Esophagus (tissue), 2 donors: ENCODE measurements around the gene VAMP5. TPM values are rescaled to one million over a fixed set of nuclear protein-coding genes. Genes with fewer than 3 reads are reported as not detected.

Experiments
- H3K27ac ChIP-seq, 2 donors: one replicate each; pipeline ENCODE4 v1.5.1; 2013; ENCODE audit warnings: low read depth in 2 of 2, mild to moderate bottlenecking in 2 of 2, inconsistent platforms in 1 of 2, low read length in 1 of 2, moderate library complexity in 1 of 2
- H3K27me3 ChIP-seq, 2 donors: one replicate each; pipeline ENCODE4 v1.6.1; 2013; ENCODE audit warnings: low read length in 2 of 2, control low read depth in 1 of 2, mild to moderate bottlenecking in 1 of 2; ENCODE audit not compliant: insufficient read depth in 2 of 2, control insufficient read depth in 1 of 2
- H3K36me3 ChIP-seq, 2 donors: one replicate each; pipeline ENCODE4 v1.6.1; 2013; ENCODE audit warnings: low read length in 1 of 2; ENCODE audit not compliant: control insufficient read depth in 2 of 2, insufficient read depth in 2 of 2
- H3K4me1 ChIP-seq, 2 donors: one replicate each; pipeline ENCODE4 v1.6.1; 2013; ENCODE audit warnings: low read length in 1 of 2; ENCODE audit not compliant: control insufficient read depth in 2 of 2, insufficient read depth in 2 of 2
- H3K4me3 ChIP-seq, 2 donors: one replicate each; pipeline ENCODE4 v1.5.1; 2013; ENCODE audit warnings: low read length in 2 of 2, mild to moderate bottlenecking in 2 of 2, low read depth in 1 of 2, moderate library complexity in 1 of 2
- H3K9me3 ChIP-seq, 2 donors: one replicate each; pipeline ENCODE4 v1.6.1; 2013; ENCODE audit warnings: mild to moderate bottlenecking in 2 of 2, low read depth in 1 of 2, low read length in 1 of 2, moderate library complexity in 1 of 2; ENCODE audit not compliant: control insufficient read depth in 2 of 2, insufficient read depth in 1 of 2
- WGBS, 2 donors: extraction: QIAGEN DNeasy Blood & Tissue Kit; methylation state at CpG; one replicate each; pipeline ENCODE4 v1.1.7; 2013; 5-methylcytosine and 5-hydroxymethylcytosine counted together
- polyA plus RNA-seq, 2 donors: library from polyadenylated mRNA; stranded (reverse); fragments of 200-250 nt; gene quantifications; one replicate each; pipeline ENCODE4 v1.2.3, GENCODE V29; 2013
- donor health status: healthy with polysubstance abuse.
- donor health status: Bipolar disorder and iron deficiency.

The VAMP5 gene, protein sequence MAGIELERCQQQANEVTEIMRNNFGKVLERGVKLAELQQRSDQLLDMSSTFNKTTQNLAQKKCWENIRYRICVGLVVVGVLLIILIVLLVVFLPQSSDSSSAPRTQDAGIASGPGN
- 10 to 100 TPM; 19.5 to 39.6 TPM for polyA plus RNA-seq

DNA sequence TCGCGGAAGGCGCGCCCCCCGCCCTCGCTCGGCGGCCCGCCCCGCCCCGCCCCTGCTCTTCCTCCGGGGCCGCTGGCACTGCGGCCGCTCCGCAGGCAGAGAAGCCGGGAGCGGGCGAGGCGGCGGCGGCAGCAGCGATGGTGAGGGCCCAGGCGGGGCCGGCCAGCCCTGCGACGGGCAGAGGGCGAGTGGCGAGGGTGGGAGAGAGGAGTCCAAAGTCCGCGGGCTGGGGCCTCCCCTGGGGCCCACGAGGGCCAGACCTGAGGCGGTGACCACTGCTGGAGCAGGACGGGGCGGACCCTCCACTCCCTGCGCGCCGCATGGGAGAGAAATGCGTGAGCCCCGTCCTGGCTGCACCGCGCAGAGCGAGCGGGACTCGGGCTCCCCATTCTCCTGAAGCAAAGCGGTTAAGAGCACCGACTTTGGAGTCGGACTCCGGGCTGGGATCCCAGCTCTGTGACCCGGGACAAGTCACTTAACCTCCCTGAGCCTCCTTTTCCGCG is at the start of gene VAMP5:
Gene VAMP5 (plus strand): TSS at position 78 of the 503 bp plus-strand sequence. CDS start 60 bp downstream, at position 138.
- Histone ChIP-seq H3K9me3 (no peaks in the 10 kb centered on the region), H3K4me3 (peak within 1 kb of the TSS; percentile 53 to 55), H3K36me3 (peaks cover 6 to 7% of the 10 kb centered on the region in 2 donors), H3K27me3 (no peaks in the 10 kb centered on the region), H3K4me1 (peaks cover under 1 to 15% of the 10 kb centered on the region in 2 donors), H3K27ac (peak within 1 kb of the TSS; percentile 89 to 97)
- WGBS, 2 donors: 4 to 6% methylated on average over 48 to 52 of the region's 52 CpGs

DNA sequence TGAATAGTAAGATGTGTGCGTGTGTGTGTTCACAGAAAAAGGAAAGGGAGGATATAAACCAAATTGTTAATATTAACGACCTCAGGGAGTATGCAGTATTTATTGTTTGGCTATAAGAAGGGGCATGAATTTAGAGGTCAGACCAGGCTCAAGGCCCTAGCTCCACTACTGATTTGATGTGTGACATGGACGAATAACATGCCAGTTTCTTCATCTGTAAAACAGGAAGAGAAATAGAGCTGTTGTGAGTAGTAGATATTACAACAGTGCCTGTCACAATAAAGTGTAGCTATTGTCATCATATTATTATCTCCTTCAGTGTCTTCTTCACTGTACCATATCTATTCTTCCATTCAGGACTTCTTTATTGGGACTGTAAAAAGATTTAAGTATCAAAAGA is 49.4 kb upstream of the VAMP5 start:
- Histone ChIP-seq H3K4me1 (peaks cover 0 to 2% of the 10 kb centered on the region in 2 donors), H3K36me3 (no peaks in the 10 kb centered on the region), H3K4me3 (no peak overlapping the region), H3K27ac (no peak overlapping the region), H3K27me3 (no peaks in the 10 kb centered on the region), H3K9me3 (no peaks in the 10 kb centered on the region)
- 69 to 77% methylated on average over 3 of the region's 3 CpGs for WGBS, 2 donors

DNA sequence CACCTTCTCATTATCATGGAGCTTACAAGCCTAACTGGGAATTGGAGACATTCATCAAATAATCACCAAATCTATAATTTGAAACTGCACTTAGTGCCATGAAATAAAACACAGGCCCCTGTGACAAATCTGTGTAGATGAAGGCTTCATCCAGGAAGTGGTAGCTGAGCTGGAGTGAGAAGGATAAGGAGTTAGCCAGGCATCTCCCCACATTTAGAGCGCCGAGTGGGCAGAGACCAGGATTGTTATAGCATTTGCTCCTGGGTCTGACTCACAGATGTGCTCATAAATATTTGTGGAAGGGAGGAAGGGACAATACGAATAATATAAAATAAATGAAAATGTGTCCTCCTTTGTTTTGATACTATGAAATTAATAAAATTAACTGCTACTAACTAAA is 47.8 kb upstream of the VAMP5 start:
- no peaks in the 10 kb centered on the region for H3K4me1 ChIP-seq
- H3K36me3 ChIP-seq: peaks cover 0 to under 1% of the 10 kb centered on the region in 2 donors
- no peak overlapping the region for H3K27ac ChIP-seq
- H3K9me3 ChIP-seq: no peaks in the 10 kb centered on the region
- WGBS, 2 donors: 72 to 75% methylated on average over 3 of the region's 3 CpGs
- no peak overlapping the region for H3K4me3 ChIP-seq
- H3K27me3 ChIP-seq: no peaks in the 10 kb centered on the region

DNA sequence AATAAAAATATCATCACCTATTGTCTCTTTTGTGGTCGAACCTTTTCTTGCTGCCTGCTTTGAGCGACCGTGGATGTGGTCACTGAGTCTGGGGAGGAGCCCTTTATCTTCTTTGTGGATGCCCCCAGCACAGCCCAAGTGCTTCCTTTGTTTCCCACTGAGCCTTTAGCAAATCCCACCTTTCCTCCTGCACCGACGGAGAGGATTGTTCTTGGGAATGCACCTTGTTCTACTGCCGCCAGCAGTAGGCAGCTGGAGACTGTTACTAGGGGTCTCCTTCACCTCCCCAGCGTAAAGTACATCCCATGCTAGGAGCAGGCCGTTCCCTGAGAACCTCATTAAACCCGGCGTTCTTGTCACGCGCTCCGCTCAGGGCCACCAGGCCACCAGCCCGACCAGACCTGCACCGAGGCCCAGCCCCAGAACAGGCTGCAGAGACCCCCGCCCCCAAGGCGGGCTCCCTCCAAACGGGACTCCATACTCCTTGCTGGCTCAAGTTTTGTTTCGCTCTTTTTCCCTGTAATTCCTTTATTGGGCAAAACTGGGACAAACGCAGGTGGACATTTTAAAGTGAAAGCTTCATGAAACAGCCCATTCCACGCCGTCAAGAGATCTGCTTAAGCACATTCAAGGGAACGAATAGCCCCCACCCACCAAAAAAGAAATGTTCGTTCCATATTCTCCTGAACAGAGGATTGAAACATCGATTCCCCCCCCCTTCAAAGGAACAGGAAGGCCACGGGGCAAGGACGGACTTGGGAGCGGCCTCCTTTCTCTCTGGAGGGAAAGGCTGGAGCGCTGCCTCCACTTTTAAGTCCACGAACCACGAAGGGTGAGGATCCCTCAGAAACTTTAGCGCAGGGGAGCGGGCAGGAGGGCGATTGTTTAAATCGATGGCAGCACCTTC is 46.4 kb upstream of the VAMP5 start:
- WGBS, 2 donors: 1% methylated on average over 35 of the region's 35 CpGs
- Histone ChIP-seq H3K27me3 (no peaks in the 10 kb centered on the region), H3K9me3 (no peaks in the 10 kb centered on the region), H3K36me3 (peaks cover 2 to 8% of the 10 kb centered on the region in 2 donors), H3K4me1 (peaks cover 0 to 3% of the 10 kb centered on the region in 2 donors), H3K4me3 (peak overlapping the region; percentile 67 to 84), H3K27ac (peak overlapping the region; percentile 98 to 100)

DNA sequence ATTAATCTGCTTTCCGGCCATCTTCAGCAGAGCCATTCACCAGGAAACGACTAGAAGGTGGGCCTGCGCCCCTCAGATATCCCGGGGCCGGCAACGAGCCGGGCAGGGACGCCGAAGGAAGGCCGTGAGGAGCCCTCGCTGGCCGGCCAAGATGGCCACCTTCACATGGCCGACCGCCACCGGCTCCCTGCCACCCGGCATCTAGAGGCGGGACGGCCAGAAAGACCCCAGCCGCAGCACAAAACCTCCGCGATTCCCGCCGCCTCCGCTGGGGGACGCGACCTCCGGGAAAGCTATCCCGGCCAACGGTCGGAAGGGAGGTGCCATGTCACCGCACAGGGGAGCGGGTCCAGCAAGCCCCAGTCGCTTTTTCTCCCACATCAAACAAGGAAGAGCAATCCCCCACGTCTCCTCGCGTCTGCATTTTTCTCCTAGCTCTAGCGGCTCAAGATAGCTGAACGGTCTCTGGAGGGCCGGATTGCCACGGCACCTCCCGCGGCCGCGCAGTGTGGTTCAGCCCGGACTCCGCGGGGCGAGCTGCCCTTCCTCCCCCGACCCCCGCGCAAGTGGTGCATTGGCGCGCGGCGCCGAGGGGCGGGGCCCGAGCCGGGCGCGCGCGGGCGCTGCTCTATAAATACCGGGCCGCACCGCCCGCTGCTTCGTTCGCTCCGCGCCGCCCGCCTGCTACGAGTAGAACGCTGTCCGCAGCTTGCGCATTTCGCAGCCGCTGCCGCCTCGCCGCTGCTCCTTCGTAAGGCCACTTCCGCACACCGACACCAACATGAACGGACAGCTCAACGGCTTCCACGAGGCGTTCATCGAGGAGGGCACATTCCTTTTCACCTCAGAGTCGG is 45.5 kb upstream of the VAMP5 start, which contains the start of gene MAT2A:
Gene MAT2A (plus strand): TSS at position 662 of the 854 bp plus-strand sequence. CDS start 120 bp downstream, at position 782.
- no peaks in the 10 kb centered on the region for H3K9me3 ChIP-seq
- peak within 1 kb of the TSS; percentile 98 to 100 for H3K27ac ChIP-seq
- peaks cover 5 to 8% of the 10 kb centered on the region in 2 donors for H3K36me3 ChIP-seq
- peak within 1 kb of the TSS; percentile 67 to 84 for H3K4me3 ChIP-seq
- peaks cover 0 to 3% of the 10 kb centered on the region in 2 donors for H3K4me1 ChIP-seq
- WGBS, 2 donors: 0% methylated on average over 77 to 92 of the region's 92 CpGs
- no peaks in the 10 kb centered on the region for H3K27me3 ChIP-seq

DNA sequence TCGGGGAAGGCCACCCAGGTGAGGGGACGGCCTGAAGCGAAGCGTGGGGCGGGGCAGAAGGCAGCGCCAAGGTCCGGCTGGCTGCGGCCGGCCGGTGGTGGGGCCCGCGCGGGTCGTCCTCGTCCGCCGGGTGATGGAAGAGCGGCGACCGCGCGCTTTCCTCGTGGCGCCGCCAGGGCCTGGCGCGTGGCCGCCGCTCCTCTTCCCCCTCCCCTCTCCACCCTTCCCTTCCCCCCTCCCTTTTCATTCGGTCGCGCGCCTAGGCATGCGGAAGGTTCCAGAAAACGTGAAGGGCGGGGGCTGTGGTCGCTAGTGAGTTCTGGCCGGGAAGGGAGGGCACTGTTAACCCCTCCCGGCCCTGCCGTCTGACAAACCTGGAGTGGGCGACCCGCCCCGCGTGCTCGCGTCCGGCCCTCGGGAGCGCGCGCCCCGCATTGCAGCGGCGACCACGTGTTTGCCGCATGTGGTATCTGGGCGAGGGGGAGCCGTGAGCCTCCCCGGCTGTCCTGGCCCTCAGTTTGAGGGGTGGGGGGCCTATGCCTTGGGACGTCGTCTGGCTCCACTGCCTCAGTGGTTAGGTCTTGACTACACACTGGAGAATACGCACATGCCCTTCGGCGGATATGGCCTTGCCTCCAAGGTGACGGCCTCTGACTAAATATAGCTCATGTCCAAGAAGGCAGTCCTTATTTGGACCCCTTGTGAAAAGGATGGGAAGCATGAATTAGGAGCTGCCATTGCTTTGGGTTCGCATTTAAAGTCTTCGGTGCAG is 44.7 kb upstream of the VAMP5 start:
- Histone ChIP-seq H3K27me3 (no peaks in the 10 kb centered on the region), H3K4me1 (peaks cover 0 to 3% of the 10 kb centered on the region in 2 donors)

DNA sequence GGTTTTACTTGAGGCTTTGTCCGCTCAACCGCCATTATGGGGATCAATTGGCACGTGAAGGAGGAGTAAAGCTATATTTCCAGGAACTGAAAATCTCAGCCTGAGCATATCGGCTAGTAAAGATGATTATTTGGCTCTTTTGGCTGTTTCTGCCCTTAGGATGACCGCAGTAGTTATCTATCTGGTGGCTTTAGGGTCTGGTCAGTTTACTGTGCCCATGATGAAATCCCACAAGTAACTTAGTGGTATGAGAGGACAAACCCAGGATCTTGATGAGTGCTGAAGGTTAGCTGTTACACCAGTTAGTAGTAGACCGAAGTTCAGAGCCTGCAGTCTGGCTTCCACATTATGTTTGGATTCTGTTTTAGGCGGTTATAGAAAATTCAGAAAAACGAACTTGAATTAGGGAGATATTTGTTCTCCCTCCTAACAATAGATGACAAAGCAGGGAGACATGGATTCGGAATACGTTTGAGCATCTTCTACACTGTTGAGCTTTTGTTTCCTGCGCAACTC is 44.0 kb upstream of the VAMP5 start:
- peak overlapping the region; percentile 67 to 84 for H3K4me3 ChIP-seq
- H3K27me3 ChIP-seq: no peaks in the 10 kb centered on the region
- H3K36me3 ChIP-seq: peaks cover 8 to 13% of the 10 kb centered on the region in 2 donors
- peaks cover 0 to 3% of the 10 kb centered on the region in 2 donors for H3K4me1 ChIP-seq
- 3 to 5% methylated on average over 11 of the region's 11 CpGs for WGBS, 2 donors
- H3K27ac ChIP-seq: peak overlapping the region; percentile 98 to 100
- H3K9me3 ChIP-seq: no peaks in the 10 kb centered on the region

More for the DNA sequence above, 44.7 kb upstream of the VAMP5 start:
- H3K27ac ChIP-seq: peak overlapping the region; percentile 98 to 100
- peak overlapping the region; percentile 67 to 84 for H3K4me3 ChIP-seq
- H3K36me3 ChIP-seq: peaks cover 7 to 13% of the 10 kb centered on the region in 2 donors
- 0% methylated on average over 46 to 67 of the region's 67 CpGs for WGBS, 2 donors
- H3K9me3 ChIP-seq: no peaks in the 10 kb centered on the region

DNA sequence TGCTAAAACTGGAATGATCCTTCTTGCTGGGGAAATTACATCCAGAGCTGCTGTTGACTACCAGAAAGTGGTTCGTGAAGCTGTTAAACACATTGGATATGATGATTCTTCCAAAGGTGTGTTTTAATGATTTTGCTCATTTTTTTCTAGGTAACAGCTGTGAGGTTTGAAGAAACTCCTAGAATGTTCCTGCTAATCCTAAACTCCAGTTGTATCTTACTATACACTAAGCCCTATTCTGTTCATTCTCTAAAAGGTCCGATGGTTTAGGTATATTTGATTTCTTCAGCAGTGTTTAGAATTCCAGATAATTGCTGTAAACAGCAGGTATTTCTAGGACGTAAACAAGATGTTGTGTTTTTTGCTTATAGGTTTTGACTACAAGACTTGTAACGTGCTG is 43.0 kb upstream of the VAMP5 start:
- no peak overlapping the region for H3K27ac ChIP-seq
- peaks cover 10 to 15% of the 10 kb centered on the region in 2 donors for H3K36me3 ChIP-seq

More for the DNA sequence above, 43.0 kb upstream of the VAMP5 start:
- H3K27me3 ChIP-seq: no peaks in the 10 kb centered on the region
- peak overlapping the region in 1 of 2 donors; percentile 67 for H3K4me3 ChIP-seq
- H3K4me1 ChIP-seq: peaks cover 0 to 3% of the 10 kb centered on the region in 2 donors
- 20 to 24% methylated on average over 4 of the region's 4 CpGs for WGBS, 2 donors
- H3K9me3 ChIP-seq: no peaks in the 10 kb centered on the region
